HG03108 (cell line): Measurements from ENCODE around the gene FADS3.

Experiments
- ATAC-seq: cut with Tn5 transposase; IDR thresholded peaks from one replicate; pipeline ENCODE4 v1.9.1; 2021; ENCODE audit warnings: moderate library complexity; ENCODE audit not compliant: unreplicated experiment

FADS3 gene

GRCh38 chr11:61891331-61892084 lies at the start of gene FADS3:
FADS3 (minus strand) TSS chr11:61891545; CDS start chr11:61891381, 164 bp downstream.
- ATAC-seq, result peak; percentile 59

DNA sequence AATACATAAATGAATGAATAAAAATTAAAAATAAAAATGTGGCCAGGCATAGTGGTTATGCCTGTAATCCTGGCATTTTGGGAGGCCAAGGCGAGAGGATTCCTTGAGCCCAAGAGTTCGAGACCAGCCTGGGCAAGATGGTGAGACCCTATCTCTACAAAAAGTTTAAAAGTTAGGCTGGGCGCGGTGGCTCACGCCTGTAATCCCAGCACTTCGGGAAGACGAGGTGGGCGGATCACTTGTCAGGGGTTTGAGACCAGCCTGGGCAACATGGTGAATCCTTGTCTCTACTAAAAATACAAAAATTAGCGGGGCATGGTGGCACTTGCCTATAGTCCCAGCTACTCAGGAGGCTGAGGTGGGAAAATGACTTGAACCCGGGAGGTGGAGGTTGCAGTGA lies 49.1 kb upstream of the FADS3 start:
- no peak for ATAC-seq

DNA sequence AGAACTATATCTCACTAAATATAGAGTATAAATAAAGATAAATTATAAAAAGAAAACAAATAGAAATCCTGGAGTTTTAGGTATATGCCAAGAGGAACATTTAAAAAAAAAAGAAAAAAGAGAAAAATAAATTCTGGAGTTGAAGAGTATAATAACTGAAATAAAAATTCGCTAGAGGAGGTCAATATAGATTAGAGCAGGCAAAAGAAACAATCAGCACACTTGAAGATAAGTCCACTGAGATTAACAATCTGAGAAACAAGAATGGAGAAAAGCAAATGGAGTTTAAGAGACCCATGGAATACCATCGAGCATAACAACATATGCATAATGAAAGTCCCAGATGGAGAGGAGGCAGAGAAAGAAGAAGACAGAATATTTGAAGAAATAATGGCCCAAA lies 44.5 kb upstream of the FADS3 start:
- ATAC-seq, result no peak

- no peak for ATAC-seq
Observed at GRCh38 chr11:61930933-61931332, 39.6 kb upstream of the FADS3 start.

DNA sequence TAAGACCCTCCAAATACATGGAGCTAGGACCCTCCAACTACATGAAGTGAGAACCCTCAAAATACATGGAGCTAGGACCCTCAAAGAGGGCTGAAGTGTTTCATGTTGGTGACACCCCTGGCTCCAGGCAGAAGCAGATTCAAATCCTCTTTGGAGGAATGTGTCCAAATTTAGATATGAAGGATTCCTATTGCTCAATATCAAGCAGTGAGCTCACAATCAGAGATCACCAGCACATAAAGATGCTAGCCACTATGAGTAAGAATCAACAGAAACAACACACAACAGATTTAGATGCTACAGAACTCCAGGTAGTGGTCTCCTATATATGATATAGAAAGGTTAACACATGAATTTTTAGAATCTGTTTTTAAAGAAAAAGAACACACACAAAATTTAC lies 37.3 kb upstream of the FADS3 start:
- ATAC-seq, result no peak

GRCh38 chr11:61927501-61927900 lies 36.2 kb upstream of the FADS3 start:
- ATAC-seq, result no peak

DNA sequence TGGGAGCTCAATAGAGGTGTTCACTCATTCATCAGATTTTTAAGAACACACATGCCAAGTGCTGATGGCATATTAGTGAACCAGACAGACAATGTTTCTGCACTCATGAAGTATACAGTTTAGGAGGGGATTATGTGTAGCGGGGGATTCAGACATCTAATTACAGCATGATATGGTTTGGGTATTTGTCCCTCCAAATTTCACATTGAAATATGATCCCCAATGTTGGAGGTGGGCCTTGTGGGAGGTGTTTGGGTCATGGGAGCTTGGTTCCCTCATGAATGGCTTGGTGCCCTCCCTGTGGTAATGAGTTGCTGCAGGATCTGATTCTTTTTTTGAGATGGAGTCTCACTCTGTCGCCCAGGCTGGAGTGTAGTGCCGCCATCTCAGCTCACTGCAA lies 34.9 kb upstream of the FADS3 start:
- no peak for ATAC-seq

DNA sequence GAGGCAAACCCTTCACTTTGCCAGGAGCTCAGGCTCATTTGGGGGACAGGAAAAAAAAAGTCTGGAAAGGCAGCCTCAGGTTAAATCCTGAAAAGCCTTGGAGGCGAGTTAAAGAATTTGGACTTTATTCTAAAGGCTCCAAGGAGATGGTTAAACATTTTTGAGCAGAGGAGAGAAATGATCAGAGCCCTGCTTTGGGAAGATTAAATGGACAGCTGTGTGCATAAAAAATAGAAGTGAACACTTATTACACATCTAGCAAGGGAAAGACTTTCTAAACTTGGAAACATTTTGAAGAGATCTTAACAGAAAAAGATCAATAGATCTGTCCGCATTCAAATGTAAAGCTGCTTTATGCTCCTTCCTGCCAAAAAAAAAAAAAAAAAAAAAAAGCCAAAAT lies 34.4 kb upstream of the FADS3 start:
- ATAC-seq, result no peak

DNA sequence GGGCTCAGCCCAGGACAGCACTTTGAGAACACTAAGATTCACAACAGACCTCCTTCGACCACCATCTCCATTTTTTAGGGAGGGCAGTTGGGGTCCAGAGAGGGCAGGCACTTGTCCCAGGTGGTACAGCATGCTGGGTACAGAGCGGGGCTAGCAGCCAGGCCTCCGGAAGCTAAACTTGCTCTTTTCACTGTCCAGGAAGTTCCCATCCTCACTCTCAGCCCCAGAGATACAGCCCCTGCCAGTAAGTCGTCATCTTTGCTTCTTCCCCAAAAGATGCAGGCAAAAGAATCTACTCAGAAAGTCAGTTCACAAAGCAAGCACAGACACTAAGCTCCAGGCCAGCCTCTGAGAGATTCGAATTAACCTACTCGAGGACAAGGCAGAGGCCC lies 32.7 kb upstream of the FADS3 start:
- no peak for ATAC-seq

DNA sequence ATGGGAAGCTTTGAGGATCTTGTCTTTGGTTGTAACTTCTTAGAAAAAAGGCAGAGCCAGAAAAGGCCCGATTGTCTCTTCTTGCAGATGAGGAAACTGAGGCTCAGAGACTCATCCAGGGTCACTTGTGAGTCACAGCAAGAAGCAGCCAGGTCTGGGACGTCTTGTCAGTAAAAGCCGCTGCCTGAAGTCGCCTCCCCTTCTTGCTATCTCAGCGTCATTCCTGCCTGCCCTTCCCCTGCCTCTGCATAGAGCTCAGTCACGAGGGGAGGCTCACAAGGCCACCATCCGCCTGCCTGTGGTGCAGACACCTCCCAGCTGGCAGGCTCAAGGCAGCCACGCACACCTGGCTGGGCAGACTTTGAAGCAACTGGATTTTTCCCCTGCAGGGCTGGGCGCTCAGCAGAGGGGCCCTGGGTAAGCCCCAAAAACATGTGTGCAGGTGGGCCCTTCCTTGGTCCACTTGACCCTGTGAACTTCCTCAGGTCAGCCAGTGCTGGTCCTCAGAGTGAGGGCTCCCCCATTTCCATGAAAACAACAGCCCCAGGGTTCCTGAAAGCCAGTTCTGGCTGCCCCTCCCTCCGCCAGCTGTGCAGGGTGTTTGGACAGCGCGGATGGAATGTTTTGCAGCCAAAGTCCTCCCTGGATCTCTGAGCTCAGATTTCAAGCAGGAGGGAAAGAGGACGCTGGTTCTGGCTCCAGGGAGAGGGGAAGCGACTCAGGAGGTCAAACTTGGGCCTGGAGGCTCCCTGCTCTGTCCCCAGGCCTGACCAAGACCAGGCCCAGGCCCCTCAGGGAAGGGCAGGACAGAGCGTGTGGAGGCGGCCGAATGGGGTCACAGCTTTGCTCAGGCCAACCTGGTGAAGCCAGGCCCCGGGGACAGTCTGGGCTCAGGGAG lies 32.1 kb upstream of the FADS3 start:
- no peak for ATAC-seq

GRCh38 chr11:61922539-61922938 lies 31.2 kb upstream of the FADS3 start:
- ATAC-seq, result no peak

- ATAC-seq, result no peak
Observed at GRCh38 chr11:61921446-61921845, 30.1 kb upstream of the FADS3 start.

DNA sequence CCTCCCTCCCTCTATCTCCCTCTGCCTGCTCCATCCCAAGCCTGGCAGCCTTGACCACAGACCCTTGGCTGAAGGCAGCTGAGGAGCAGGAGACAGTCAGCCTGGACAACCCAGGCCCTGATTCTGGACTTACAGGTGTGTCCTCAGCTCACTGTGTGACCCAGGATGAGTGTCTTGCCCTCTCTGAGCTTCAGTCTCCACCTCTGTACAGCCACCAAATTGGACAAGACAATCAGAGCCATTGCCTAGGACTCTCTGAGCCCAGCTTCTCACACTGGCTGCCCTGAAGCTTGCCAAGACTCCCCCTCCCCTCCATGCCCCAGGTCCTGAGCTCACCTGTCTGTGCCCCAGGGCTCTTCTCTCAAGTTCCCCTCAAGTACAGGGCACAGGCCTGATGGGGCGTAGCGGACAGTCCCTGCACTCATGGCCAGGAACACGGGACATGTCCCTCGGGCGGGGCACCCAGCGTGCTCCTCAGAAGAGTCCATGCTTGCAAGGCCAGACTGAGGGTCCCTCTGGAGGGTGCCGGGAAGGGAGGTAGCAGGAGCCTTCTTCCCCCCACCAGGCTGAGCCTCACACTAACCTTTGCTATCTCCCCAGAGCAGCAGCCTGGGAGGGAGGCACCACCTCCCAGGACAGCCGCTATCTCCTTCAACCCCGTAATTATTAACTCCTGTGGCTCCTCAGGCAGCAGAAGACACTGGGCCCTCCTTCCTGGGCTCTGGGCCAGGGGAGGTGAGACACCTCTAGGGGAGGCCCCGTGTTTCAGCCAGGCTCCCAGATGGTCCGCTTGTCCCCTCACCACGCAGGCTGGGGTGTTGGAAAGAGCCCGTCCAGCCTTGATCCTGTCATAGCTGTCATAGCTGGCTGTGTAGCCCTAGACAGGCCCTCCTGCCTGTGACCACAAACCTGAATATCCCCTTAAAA lies 28.6 kb upstream of the FADS3 start:
- no peak for ATAC-seq

DNA sequence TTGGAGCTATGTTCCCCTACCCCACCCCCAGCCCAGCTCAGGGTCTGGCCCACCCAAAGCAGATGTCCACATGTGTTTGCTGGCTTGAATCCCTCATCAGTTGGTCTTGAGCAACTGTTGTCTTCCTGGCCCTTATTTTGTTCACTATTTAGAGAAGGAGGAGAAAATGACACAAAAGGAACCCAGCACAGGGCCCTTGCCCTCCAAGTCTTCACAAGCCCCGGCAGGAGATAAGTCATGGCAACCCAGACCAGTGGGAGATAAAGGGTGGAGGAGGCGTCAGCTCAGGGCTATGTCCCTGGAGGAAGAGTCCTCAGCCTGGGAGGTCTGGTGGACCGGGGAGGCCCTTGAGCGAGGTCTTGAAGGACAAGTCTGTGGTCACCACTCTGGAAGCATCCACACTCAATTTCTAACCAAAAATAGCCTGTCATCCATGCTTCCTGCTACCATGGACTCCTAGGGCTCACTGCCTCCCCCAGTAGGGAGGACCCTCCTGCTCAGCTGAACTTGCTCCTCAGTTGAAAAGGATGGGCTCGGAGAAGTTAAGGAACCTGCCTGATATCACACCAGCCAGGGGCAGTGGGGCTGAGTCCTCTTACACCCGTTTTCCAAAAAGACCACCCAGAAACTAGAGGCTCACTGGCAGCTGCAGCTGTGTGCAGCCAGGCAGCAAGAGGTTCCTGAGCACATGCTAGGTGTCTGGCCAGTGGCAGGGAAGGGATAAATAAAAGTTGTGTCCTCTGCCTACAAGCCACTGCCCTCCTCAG lies 27.8 kb upstream of the FADS3 start:
- ATAC-seq, result no peak

DNA sequence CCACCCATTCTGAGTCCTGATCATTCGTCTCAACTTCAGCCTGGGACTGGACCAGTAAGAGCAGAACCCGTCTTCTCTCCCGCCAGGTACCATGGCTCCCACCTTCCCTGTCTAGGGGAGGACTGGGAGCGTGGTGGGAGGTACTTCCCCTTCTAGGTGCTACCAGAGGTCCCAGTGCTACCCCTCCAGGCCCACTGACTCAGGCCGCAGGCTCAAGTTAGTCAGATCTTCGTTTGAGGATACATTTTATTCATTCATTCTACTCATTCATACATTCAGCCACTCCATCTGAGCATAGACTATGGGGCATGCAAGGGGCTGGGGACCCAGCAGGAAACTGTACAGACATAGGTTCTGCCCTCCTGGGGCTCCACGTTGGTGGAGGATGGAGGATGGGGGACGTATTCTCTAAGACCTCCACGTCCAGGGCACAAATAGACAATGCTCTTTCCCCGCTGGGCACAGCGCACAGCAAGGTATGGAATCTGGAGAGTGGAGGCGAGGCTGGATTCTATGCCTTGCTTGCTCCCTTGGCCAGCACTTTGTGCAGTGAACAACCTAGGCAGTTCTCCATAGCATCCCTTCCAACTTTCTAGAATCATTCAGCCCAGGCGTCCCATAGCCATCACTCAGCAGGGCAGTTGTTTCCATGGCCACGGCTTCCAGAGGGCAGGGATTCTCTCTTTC lies 27.0 kb upstream of the FADS3 start:
- ATAC-seq, result no peak

- ATAC-seq, result no peak
Observed at GRCh38 chr11:61917334-61918109, 26.2 kb upstream of the FADS3 start, which contains the start of gene RAB3IL1. RAB3IL1 (minus strand) TSS chr11:61917566; CDS start chr11:61917367, 199 bp downstream.

DNA sequence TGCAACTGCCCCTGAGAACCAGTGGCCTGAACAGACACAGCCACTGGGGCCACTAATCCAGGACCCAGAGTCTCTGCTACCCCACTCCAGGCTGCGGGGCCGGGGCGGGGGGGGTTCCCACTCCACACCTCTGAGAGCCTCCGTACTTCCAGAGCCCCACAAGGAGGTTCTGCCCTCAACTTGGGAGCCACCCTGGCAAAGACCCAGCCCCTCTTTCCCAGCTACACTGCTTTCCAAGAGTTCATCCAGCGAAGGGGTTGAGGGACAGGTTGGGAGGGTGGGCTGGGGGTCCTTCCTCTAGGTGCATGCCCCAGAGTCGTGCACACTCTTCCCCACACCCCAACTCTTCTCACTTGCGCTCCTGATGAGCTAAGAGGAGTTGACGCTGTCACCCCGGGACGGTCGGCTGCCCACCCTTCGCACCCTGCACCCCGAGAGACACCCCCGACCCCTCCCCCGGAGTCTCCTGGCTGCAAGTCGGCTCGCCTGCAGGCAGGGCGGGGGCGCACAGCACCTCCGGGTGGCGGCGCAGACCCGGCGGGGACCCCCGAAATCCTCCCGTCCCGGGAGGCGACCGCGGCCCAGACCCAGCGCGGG lies 25.5 kb upstream of the FADS3 start:
- ATAC-seq, result no peak

DNA sequence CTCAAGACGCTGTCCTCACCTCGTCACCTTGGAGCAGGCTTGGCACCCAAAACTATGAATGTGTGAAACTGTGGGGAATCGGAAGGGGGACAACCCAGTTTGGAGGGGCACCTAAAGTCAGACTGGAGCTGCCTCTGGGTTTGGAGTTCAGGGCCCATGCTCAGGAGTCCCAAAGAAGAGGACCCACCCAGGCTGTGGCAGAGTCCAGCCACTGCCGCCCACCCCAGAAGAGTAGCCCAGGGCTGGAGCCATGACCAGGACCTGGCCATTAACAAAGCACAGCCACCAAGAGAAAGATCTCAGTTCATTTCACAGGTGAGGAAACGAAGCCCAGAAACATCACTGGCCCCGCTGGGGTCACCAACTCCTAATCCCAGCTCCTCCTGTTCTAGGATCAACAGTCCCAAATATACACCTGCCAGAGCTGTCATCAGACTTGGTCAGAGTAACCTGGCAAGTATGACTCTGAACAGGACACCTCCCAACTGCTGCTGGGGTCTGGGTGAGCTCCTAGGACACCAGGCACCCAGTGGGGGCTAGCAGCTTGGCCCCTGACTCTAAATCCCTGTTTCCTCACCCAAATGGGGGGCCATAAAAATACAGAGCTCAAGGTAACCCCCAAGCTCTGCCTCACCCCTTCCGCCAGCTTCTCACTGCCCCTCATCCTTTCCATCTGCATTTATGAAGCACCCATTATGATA lies 23.3 kb upstream of the FADS3 start:
- no peak for ATAC-seq
